Limb (tissue), 2 donors: ENCODE results near the gene SLC19A2.
"Not testable (repeated sequence)": the region's sequence is repeated elsewhere in the genome, so short reads cannot be mapped to it uniquely, and the experiment has no call there.

ENCODE experiments used
- DNase-seq, 2 donors: peaks; one replicate each; pipeline ENCODE4 v3.0.0-alpha.2; 2016; ENCODE audit errors: extremely low spot score in 2 of 2

Gene SLC19A2

DNA sequence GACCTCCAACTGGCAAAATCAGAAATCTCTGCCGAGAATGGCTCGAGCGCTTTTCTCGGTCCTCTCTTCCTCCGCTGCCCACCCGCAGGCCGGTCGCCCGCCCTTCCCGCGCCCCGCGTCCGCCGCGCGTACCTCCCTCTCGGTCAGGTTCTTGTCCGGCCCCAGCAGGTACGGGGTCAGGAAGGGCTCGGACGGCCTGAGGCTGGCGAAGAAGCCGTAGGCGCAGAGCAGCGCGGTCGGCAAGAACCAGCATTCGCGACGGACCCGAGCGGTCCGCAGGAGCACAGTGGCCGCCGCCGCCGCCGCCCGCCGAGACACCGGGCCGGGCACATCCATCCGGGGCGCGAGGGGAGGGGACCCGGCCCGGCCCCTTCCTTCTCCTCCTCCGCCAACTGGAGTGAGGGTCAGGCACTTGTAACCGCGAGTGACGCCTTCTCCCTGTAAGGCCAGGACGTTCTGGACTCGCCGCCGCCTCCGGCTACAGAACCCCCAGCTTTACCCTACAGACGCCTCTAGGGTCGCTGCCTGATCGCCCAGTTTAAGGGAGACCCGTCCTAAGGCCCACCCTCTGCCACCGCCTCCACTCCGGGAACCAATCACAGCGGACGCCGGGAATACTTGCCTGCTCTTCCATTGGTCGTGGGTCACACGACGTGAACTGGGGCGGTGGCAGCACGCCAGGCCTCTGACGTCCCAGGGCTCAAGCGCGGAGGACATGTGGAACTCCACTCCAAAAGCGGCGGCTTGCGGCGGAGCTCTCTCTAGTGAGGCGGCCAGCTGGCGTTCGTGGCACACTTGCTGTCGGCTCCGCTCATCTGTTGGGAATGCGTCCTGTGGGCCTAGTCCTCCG lies at the start of gene SLC19A2:
SLC19A2 (minus strand) TSS at position 514 of the 850 bp plus-strand sequence; CDS start at position 336, 178 bp downstream.
- DNase-seq = peak; percentile 99

DNA sequence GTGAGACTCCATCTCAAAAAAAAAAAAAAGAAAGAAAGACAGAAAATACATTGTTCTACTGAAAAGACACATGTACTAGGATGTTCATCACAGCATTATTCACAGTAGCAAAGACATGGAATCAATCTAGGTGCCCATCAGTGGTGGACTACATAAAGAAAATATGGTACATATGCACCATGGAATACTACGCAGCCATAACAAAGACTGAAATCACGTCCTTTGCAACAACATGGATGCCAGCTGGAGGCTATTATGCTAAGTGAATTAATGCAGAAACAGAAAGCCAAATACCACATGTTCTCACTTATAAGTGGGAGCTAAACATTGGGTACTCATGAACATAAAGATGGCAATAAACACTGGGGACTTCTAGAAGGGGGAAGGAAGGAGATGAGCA lies 48.9 kb upstream of the SLC19A2 start:
- DNase-seq = no peak

DNA sequence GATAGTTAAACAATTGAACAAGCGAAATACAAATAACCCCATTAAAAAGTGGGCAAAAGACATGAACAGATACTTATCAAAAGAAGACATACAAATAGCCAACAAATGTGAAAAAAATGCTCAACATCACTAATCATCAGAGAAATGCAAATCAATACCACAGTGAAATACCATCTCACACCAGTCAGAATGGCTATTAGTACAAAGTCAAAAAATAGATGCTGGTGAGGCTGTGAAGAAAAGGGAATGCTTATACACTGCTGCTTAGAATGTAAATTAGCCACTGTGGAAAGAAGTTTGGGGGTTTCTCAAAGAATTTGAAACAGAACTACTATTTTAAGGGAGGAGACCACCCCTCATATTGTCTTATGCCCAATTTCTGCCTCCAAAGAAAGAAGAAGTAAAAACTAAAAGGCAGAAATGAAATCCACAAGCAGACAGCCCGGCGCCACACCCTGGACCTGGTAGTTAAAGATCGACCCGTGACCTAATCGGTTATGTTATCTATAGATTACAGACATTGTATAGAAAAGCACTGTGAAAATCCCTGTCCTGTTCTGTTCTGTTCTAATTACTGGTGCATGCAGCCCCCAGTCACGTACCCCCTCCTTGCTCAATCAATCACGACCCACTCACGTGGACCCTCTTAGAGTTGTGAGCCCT lies 47.9 kb upstream of the SLC19A2 start:
- not testable (repeated sequence) for DNase-seq

GRCh38 chr1:169530448-169530847 lies 44.7 kb upstream of the SLC19A2 start:
- no peak for DNase-seq

DNA sequence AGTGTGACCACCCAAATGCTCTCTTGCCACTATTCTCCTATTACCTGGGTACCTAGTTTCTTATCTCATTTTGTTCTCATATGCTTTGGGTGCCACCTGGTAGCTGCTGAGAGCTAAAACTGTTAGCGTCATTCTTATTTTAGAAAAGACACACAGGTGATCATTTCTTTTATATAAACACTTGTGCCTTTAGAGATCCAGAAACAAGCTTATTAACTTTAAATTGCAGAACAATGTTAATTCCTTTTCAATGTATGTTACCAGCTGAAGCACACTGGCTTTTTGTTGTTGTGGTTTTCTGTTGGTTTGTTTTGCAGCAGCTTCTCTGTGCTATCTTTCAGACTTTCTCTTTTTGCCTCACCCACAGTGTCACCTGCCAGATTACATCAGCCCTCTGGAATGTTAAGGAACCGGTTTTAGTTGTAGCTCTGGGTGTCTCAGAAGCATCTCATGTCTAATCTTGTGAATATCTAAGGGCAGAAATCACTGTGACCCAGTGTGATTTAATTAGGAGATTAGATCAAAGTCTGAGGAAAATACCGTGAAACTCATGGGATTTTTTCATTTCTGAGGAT lies 43.4 kb upstream of the SLC19A2 start:
- no peak for DNase-seq

- no peak for DNase-seq
Observed at GRCh38 chr1:169528215-169529067, 42.7 kb upstream of the SLC19A2 start.

- DNase-seq = no peak
Observed at GRCh38 chr1:169527451-169528214, 41.9 kb upstream of the SLC19A2 start.

GRCh38 chr1:169527001-169527400 lies 41.3 kb upstream of the SLC19A2 start:
- peak in 1 of 2 donors; percentile 21 for DNase-seq

GRCh38 chr1:169526120-169526832 lies 40.5 kb upstream of the SLC19A2 start:
- no peak for DNase-seq

DNA sequence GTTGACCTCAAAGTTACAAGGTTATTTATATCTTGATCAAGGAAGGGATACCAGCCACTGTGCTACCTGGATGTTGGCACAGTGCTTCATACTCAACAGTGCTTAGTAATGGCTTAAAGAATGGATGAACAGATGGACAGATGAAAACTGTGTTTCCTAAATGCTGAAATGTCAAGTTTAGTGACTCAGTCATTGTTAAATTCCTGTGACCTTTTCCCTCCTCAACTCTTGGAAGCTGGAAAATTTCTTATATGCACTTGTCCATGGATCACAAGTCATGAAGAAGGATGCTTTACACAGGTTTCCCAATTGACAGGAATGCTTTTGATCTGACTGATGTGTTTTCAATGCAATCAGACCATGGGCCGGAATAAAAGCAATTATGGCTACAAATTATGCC lies 39.6 kb upstream of the SLC19A2 start:
- DNase-seq = no peak

GRCh38 chr1:169523904-169524303 lies 38.2 kb upstream of the SLC19A2 start:
- no peak for DNase-seq

DNA sequence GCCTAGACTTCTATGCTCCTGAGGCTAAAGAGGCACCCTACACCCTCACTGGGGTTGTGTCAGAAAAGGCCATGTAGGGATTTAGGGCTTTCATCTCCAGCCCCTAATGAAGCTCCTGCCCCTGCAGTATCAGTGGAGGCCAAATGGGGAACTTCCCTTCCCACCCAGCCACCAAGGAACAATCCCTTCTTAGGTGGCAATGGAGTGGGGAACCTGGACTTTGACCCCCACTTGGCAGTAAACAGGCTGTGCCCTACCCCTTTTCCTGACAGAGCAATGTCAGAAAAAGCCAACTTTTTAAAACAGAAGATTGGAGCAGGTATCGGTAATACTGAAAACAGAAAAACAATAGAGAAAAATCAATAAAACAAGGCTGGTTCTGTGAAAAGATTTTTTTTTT lies 35.5 kb upstream of the SLC19A2 start:
- DNase-seq = no peak

DNA sequence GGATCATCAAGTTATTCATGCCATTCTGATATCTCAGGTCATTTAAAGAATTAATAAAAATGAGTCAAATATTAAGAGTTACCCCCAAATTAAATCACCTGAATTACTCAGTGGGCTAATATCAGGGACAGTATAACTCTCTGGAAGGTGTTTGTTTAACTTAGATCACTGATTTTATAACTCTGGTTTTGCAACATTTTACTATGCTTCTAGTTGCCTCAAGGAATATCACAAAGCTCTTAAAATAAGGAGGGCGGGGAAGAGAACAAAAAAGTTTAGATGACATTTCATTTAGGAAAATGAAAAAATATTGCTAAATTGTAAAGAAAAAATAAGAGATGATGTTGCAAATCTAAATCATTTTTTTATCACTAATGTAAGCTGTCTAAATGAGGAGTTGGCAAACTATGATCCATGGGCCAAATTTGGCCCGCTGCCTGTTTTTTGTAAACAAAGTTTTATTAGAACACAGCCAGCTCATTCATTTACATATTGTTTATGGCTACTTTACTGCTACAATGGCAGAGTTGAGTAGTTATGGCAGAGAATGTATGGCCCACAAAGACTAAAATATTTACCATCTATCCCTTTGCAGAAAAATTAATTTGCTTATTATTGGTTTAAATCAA lies 31.9 kb upstream of the SLC19A2 start:
- no peak for DNase-seq

- DNase-seq = no peak
Observed at GRCh38 chr1:169515641-169516040, 29.9 kb upstream of the SLC19A2 start.

- no peak for DNase-seq
Observed at GRCh38 chr1:169514566-169515270, 29.0 kb upstream of the SLC19A2 start.

DNA sequence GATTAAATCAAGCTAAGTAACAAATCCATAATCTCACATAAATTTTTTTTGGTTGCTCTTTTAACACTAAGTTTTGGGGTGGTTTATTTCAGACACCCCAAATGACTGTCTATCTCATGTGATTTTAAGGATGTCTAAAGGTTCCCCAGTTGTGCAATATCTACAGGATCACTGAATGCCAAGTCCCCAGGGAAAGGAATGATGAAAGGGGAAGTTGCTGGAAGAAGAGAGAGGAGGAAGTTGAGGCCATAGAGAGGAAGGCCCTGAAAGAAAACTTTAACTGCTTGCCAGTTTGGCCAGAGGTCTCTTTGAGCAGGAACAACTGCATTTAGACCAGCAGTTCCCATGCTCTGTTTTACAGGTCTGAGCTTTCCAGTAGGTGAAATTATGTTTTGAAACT lies 27.5 kb upstream of the SLC19A2 start:
- no peak for DNase-seq

GRCh38 chr1:169511316-169512005 lies 25.7 kb upstream of the SLC19A2 start:
- DNase-seq = no peak

DNA sequence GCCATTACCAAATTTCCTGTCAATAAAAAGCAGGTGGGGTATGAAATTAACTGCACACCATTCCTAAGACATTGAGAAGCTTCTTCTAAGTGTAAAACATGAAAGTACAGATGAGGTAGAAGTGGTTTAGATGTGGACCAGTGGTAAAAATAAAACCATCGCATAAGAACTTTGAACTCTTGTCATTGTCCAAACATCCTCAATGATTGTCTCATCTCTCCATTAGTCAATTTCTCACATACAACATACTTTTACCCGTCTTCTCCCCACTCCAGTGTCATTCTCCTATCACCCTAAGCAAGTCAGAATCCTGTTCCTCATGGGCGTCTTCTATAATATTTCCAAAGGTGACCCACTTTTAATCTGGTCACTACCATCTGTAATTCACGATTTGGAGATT lies 24.3 kb upstream of the SLC19A2 start:
- no peak for DNase-seq
